ENCODE measurements around the gene PRSS56.

DNA sequence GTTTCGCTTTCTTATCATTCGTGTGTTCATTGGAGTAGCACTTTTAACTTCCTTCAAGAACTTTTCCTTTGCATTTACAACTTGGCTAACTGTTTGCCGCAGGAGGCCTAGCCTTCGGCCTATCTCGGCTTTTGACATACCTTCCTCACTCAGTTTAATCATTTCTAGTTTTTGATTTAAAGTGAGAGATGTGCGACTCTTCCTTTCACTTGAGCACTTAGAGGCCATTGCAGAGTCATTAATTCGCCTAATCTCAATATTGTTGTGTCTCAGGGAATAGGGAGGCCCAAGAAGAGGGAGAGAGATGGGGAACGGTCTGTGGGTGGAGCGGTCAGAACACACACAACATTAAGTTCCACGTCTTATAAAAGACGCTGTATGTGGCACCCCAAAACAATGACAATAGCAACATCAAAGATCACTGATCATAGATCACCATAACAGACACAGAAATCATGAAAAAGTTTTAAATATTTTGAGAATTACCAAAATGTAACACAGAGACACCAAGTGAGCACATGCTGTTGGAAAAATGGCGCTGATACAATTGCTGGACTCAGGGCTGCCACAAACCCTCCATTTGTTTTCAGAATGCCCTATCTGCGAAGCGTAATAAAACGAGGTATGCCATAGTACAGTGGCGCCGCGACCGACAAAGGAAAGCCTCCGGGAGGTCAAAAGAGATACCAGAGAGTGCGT is 29.6 kb downstream of the PRSS56 start:
- TF ChIP-seq, protein P1, sequence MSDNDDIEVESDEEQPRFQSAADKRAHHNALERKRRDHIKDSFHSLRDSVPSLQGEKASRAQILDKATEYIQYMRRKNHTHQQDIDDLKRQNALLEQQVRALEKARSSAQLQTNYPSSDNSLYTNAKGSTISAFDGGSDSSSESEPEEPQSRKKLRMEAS (IDR thresholded peaks at IDR 0.05) = no peak
- TF ChIP-seq RAD21 (IDR thresholded peaks at IDR 0.05; ENCODE audit: low read depth) (no peak), CEBPB (IDR thresholded peaks at IDR 0.05) (no peak), EP300 (IDR thresholded peaks at IDR 0.05; ENCODE audit: borderline replicate concordance) (no peak)
